RWPE2 (cell line): ENCODE results near the gene AHSA1.

ENCODE experiments used
- ATAC-seq: fragments of 200-7000 bp; cut with Tn5 transposase; 3 replicates; pipeline ENCODE4 v1.9.1; 2021; ENCODE audit warnings: low read depth
- DNase-seq: peaks from one replicate; pipeline ENCODE4 v3.0.0-alpha.2; 2020; ENCODE audit warnings: low spot score
- H3K27ac ChIP-seq: fragments of 450-650 bp; 2 replicates; pipeline ENCODE4 v1.5.1; 2017; ENCODE audit warnings: mild to moderate bottlenecking; ENCODE audit not compliant: poor library complexity, severe bottlenecking
- H3K27me3 ChIP-seq: fragments of 250-450 bp; sonication (Bioruptor Pico); 2 replicates; pipeline ENCODE4 v1.5.1; 2021; ENCODE audit warnings: mild to moderate bottlenecking, moderate library complexity; ENCODE audit not compliant: insufficient read depth, poor library complexity, severe bottlenecking
- H3K36me3 ChIP-seq: fragments of 250-450 bp; sonication (Bioruptor Pico); 2 replicates; pipeline ENCODE4 v1.5.1; 2020; ENCODE audit warnings: low read depth, mild to moderate bottlenecking, moderate library complexity
- H3K4me1 ChIP-seq: fragments of 250-450 bp; sonication (Bioruptor Pico); 2 replicates; pipeline ENCODE4 v1.5.1; 2021; ENCODE audit warnings: mild to moderate bottlenecking, moderate library complexity; ENCODE audit not compliant: insufficient read depth, poor library complexity, severe bottlenecking
- H3K4me3 ChIP-seq: fragments of 250-450 bp; sonication (Bioruptor Pico); 2 replicates; pipeline ENCODE4 v1.5.1; 2021; ENCODE audit warnings: mild to moderate bottlenecking, moderate library complexity; ENCODE audit not compliant: severe bottlenecking
- H3K9me3 ChIP-seq: fragments of 250-450 bp; sonication (Bioruptor Pico); 2 replicates; pipeline ENCODE4 v1.5.1; 2021; ENCODE audit warnings: mild to moderate bottlenecking, moderate library complexity; ENCODE audit not compliant: severe bottlenecking
- TF ChIP-seq, protein P1 (sequence below): fragments of 450-650 bp; IDR thresholded peaks from one replicate; pipeline ENCODE4 v1.5.1; 2017; ENCODE audit warnings: mild to moderate bottlenecking, moderate library complexity; ENCODE audit not compliant: poor library complexity, severe bottlenecking

AHSA1 gene

DNA sequence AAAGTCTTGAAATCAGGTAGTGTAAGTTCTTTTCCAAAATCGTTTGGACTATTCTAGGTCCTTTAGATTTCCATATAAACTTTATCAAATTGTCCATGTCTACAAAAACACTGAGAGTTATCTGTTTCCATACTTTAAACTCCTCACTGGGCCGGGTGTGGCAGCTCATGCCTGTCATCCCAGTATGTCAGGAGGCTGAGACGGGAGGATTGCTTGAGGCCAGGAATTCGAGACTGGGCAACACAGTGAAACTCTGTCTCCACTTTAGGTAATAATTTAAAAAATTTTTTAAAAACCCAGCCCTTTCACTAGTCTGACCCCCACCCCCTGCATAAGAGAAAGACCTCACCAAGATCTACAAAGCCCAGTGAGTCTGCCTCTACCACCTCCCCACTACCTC lies 47.1 kb downstream of the AHSA1 start:
- no peak overlapping the region for H3K4me3 ChIP-seq
- peaks cover 19% of the 10 kb centered on the region; the same call in 1 of the 2 replicates for H3K36me3 ChIP-seq
- peaks cover 11% of the 10 kb centered on the region for H3K4me1 ChIP-seq
- no peak for DNase-seq
- H3K27ac ChIP-seq = no peak overlapping the region
- peaks cover 5% of the 10 kb centered on the region for H3K27me3 ChIP-seq
- no peaks in the 10 kb centered on the region for H3K9me3 ChIP-seq
- TF ChIP-seq, protein P1, sequence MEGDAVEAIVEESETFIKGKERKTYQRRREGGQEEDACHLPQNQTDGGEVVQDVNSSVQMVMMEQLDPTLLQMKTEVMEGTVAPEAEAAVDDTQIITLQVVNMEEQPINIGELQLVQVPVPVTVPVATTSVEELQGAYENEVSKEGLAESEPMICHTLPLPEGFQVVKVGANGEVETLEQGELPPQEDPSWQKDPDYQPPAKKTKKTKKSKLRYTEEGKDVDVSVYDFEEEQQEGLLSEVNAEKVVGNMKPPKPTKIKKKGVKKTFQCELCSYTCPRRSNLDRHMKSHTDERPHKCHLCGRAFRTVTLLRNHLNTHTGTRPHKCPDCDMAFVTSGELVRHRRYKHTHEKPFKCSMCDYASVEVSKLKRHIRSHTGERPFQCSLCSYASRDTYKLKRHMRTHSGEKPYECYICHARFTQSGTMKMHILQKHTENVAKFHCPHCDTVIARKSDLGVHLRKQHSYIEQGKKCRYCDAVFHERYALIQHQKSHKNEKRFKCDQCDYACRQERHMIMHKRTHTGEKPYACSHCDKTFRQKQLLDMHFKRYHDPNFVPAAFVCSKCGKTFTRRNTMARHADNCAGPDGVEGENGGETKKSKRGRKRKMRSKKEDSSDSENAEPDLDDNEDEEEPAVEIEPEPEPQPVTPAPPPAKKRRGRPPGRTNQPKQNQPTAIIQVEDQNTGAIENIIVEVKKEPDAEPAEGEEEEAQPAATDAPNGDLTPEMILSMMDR = no peak
- ATAC-seq = no peak

DNA sequence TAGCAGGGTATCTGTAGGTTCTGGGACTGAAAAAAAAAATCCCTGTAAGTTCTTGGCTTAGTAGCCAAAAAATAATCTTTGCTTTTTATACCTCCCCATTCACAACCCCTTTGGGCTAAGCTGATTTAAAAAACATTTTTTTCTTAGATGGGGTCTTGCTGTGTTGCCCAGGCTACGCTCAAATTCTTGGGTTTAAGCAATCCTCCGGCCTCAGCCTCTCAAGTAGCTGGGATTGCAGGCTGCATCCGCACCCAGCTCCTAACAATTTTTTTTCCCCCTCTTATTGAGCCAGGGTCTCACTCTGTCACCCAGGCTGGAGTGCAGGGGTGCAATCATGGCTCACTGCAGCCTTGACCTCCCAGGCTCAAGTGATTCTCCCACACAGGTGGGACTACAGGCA lies 49.9 kb downstream of the AHSA1 start:
- DNase-seq = no peak
- Histone ChIP-seq H3K4me3 (no peak overlapping the region), H3K36me3 (peaks cover 40% of the 10 kb centered on the region), H3K27ac (peak overlapping the region; percentile 28), H3K9me3 (no peaks in the 10 kb centered on the region), H3K4me1 (peaks cover 11% of the 10 kb centered on the region), H3K27me3 (no peaks in the 10 kb centered on the region)
- TF ChIP-seq, protein P1 = no peak
- ATAC-seq = no peak

DNA sequence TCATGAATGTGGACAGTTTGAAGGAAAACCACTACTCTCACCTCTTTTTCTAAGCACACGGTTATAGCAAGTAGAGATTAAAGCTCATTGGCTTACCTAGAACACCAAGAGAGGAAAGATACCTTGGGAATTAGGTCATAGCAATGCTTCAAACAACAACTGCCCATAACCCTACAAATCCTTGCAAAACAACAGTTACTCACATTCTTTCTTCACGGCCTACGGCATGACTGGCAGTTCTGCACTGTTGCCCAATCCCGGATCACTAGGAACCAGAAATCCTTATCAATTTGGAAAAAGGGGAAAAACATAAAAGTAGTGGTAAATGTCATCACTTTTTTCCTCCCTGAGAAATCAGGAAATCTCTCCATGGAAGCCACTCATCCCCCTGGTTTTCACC lies 50.4 kb downstream of the AHSA1 start:
- no peak for DNase-seq
- H3K9me3 ChIP-seq = no peaks in the 10 kb centered on the region
- H3K4me3 ChIP-seq = no peak overlapping the region
- peaks cover 37% of the 10 kb centered on the region for H3K36me3 ChIP-seq
- H3K27me3 ChIP-seq = no peaks in the 10 kb centered on the region
- H3K4me1 ChIP-seq = peaks cover 11% of the 10 kb centered on the region
- TF ChIP-seq, protein P1 = no peak
- H3K27ac ChIP-seq = peak overlapping the region; percentile 28
- ATAC-seq = peak; percentile 94

DNA sequence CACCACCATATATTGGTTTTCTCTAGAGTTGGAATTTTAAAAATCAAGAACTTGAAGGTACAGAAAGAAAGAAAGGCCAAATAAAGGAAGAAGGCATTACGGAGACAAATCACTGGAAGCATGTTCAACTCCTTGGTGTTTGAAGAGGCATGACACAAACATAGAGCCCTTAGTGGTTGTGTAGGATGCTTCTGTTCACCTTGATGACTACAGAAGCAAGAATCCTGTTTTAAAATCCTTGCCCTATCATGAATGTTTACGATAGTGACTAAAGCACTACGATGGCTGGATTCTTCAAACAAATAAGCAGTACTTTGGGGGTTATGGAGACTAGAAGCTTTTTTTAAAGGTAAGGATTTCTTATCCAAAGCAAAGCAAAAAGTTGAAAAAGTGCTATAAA lies 51.0 kb downstream of the AHSA1 start:
- TF ChIP-seq, protein P1 = no peak
- peak overlapping the region; percentile 28 for H3K27ac ChIP-seq
- peaks cover 37% of the 10 kb centered on the region for H3K36me3 ChIP-seq
- no peak overlapping the region for H3K4me3 ChIP-seq
- no peaks in the 10 kb centered on the region for H3K27me3 ChIP-seq
- DNase-seq = no peak
- no peaks in the 10 kb centered on the region for H3K9me3 ChIP-seq
- peak; percentile 76 for ATAC-seq
- peaks cover 11% of the 10 kb centered on the region for H3K4me1 ChIP-seq

DNA sequence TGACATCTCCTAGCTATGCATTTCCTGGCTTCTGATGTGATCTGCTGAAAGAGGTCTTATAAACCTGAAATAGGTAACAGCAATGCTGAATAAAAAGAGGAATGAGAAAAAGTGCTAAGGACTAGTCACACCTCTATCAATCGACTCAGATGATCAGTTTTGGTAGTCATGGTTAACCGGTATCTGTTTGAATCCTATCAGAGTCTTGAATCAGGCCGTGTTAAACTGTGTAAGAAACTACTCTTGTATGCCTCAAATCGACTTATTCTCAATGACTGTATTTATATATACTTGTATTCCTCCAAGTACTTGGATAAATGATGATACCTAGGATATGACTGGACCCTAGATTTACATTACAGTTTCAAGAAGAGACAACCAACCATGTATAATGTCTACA lies 51.5 kb downstream of the AHSA1 start:
- Histone ChIP-seq H3K9me3 (no peaks in the 10 kb centered on the region), H3K36me3 (peaks cover 41% of the 10 kb centered on the region)

More for the DNA sequence above, 51.5 kb downstream of the AHSA1 start:
- TF ChIP-seq, protein P1 = no peak
- Histone ChIP-seq H3K4me1 (peaks cover 11% of the 10 kb centered on the region), H3K4me3 (no peak overlapping the region), H3K27ac (peak overlapping the region; percentile 28), H3K27me3 (no peaks in the 10 kb centered on the region)
- DNase-seq (no peak), ATAC-seq (no peak)
